Measurements from ENCODE around the gene KCNC3.

- TF ChIP-seq POLR2A (IDR thresholded peaks at IDR 0.05): no peak
- TF ChIP-seq CTCF (IDR thresholded peaks at IDR 0.05): no peak
- no peak for TF ChIP-seq POLR2AphosphoS5 (IDR thresholded peaks at IDR 0.05)
- TF ChIP-seq EP300 (IDR thresholded peaks at IDR 0.05): no peak
These were observed 38.4 kb downstream of the KCNC3 start for GRCh38 chr19:50290775-50291174.
